HG02970 (cell line): Measurements from ENCODE around the gene DLD.
A peak's percentile ranks its signal among the peaks of the same experiment; 100 is the strongest.
"Not testable (repeated sequence)": the region's sequence is repeated elsewhere in the genome, so short reads cannot be mapped to it uniquely, and the experiment has no call there.

ENCODE experiments used
- ATAC-seq: cut with Tn5 transposase; IDR thresholded peaks from one replicate; pipeline ENCODE4 v1.9.1; 2021; ENCODE audit warnings: mild to moderate bottlenecking, moderate library complexity, moderate number of reproducible peaks; ENCODE audit not compliant: unreplicated experiment, low FRiP score

DLD gene

GRCh38 chr7:107911981-107912380 lies 21.0 kb downstream of the DLD start:
- no peak for ATAC-seq

DNA sequence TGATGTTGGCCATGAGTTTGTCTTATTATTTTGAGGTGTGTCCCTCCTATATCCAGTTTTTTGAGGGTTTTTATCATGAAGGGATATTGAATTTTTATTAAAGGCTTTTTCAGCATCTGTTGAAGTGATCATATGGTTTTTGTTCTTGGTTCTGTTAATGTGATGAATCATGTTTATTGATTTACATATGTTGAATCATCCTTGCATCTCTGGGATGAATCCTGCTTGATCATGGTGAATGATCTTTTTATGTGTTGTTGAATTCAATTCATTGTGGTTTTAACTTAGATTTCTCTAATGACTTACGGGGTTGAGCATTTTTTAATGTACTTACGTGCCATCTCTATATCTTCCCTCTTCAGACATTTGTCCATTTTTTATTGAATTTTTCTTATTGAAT lies 22.9 kb downstream of the DLD start:
- no peak for ATAC-seq

DNA sequence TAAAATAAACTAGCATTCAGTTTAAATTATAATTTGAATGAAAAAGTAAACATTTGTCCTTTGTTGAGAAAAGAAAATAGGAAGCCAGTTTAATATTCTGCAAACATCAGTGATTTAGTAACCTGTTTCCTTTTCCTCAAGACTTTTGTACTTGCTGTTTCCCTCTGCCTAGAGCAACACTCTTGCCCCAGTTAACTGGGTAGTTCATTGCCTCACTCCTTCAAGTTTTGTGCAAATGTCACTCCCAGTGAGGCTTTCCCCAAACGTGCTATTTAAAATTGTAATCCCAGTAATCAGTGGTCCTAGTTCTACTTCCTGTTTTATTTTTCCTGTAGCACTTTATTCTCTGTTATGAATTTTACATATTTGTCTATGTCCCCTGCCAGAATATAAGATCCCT lies 23.8 kb downstream of the DLD start:
- ATAC-seq = no peak

DNA sequence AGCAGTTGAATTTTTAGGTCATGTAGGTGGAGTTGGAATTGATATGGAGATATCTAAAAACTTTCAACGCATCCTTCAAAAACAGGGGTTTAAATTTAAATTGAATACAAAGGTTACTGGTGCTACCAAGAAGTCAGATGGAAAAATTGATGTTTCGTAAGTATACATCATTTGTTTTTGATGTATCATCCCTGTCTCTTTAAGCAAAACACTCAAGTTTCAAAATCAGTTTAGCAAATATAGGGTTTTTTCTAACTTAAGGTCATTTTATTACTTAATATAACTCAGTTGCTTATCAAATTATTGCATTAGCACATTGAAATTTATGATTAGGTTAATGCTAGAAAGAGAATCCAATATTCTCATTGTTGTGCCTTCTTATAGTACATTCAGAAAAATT lies 24.6 kb downstream of the DLD start:
- no peak for ATAC-seq

DNA sequence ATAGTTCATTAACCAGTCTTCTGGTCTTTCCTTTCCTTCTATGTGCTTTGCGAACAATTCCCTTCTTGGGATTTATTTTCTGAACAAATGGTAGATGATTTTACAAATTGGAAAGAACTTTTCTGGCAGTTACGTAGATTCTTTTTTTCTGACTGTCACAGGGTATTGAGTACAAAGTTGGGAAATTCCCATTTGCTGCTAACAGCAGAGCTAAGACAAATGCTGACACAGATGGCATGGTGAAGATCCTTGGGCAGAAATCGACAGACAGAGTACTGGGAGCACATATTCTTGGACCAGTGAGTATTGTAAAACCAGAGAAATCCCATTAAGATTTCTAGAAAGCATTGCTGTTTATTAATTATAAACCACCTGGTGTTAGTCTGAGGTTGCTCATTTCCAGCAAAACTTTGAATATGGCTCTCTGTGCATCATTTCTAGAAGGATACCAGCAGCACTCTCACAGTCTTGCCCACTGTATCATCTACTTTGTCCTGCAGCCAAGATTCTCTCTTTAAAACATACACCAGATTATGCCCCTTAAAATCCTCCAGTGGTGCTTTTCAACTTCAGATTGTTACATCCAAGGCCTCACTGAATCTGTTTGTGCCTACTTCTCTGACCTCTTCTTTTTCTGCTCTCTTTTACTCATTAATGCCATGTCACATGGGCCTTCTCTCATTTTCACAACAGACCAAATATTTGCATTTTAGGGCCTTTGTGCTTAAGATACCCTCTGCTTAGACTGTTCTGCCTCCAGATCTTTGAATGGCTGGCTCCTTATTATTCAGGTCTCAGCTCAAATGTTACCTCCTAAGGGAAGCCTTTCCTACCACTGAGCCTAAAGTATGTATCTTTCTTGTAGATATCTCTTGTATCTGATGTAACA lies 27.0 kb downstream of the DLD start:
- ATAC-seq = no peak

GRCh38 chr7:107918948-107919347 lies 28.0 kb downstream of the DLD start:
- no peak for ATAC-seq

DNA sequence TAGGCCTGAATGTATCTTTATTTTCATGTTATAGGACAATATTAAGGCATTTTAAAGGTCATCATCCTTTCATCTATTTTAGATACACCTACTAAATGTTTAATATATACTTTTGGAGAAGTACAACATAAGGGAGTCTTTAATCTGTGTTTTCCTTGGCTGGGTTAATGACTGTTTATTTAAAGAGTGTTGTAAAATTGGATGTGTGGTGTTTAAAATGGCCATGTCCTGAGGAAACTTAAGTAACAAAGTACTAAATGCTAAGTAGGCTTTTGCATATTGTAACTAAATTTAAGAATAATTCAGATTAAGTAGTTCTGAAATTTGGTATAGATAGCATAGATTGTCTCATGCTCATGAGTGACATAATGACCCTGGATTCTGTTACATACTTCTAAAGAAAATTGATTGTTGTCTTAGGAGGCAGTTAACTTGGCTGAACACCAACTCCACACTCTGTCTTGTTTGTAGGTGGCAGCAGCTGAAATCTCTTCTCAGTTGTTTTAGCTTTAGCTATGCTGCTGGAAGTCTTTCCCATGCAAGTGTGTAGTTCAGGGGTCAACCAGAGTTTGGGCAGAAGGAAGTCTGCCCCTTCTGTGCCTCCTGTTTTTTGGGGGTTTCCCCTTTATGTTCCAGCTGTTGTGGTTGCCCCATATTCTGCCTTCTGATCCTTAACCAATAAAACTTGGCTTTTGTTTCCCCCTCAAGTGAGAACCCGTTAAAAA lies 29.2 kb downstream of the DLD start:
- ATAC-seq = no peak

DNA sequence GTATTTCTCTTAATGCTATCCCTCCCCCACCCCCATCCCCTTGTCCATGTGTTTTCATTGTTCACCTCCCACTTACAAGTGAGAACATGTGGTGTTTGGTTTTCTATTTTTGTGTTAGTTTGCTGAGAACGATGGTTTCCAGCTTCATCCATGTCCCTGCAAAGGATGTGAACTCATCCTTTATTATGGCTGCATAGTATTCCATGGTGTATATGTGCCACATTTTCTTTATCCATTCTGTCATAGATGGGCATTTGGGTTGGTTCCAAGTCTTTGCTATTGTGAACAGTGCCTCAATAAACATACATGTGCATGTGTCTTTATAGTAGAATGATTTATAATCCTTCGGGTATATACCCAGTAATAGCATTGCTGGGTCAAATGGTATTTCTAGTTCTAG lies 30.8 kb downstream of the DLD start:
- not testable (repeated sequence) for ATAC-seq

DNA sequence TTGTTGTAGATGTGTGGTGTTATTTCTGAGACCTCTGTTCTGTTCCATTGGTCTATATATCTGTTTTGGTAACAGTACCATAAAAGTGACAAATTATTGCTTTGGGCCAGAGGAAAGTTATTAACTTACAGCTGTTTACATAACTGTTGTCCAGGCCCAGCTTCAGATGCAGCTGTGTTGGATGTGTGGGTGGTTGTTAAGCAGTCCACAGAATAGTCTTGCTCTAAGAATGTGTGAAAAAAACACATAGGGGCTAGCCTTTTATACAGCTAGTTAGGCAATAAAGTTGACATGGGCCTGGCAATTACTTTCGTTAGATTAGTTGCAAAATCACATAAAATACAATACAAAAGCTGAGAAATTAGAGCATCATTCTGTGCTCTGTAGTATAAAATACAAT lies 31.9 kb downstream of the DLD start:
- ATAC-seq = no peak

DNA sequence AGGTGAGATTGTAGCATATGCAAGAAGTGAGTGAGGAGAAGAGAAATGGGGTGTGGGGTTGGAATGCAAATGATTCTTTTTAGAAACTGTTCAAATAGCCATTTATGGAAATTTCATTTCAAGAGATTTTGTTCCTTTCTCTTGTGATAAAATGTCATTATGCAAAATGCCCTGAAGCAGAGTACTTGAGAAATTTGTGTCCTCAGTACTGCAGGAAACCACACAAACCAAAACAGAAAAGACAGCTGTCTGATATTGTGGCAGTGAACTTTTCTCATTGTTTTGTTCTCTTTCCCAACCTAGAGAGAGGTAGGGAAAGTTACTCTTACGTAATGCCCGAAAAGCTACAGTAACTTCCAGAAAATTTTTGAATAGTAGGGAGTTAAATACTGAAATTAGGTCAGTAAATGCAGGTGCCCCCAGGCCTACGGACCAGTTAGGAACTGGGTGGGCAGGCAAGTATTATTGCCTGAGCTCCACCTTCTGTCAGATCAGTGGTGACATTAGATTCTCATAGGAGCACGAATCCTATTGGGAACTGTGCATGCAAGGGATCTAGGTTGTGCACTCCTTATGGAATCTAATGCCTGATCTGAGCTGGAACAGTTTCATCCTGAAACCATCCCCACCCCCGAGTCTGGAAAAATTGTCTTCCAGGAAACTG lies 34.0 kb downstream of the DLD start:
- peak; percentile 76 for ATAC-seq

GRCh38 chr7:107926481-107926880 lies 35.5 kb downstream of the DLD start:
- ATAC-seq = no peak

- ATAC-seq = no peak
These were observed 40.9 kb downstream of the DLD start for GRCh38 chr7:107931740-107932515.

GRCh38 chr7:107932805-107933204 lies 41.8 kb downstream of the DLD start:
- no peak for ATAC-seq

DNA sequence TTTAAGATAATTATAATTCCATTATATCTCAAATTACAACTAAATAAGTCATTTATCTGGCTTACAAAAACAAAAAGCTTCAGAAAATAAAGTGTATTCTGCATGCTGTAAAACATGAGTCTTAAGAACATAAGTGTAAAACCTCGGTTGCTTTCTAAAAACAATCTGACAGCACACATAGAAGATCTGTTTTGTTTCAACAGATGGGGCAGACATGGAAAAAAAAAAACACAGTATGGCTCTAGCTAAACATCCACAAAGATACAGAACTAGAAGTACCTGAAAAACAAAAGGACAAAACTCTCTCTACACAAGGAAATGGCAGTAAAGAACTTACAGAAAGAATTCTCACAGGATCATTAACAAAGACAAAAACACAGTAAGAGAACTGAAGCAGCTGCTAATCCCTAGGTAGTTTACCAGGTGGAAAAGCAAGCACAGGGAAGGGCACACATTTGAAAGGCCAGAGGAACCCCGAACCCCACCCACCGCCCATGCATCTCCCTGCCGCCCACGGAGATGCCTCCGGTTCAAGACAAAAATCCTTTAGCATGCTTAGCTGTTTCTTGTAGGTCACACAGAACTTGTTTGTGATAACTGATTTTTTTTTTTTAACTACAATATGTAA lies 42.5 kb downstream of the DLD start:
- no peak for ATAC-seq

- no peak for ATAC-seq
These were observed 44.2 kb downstream of the DLD start for GRCh38 chr7:107934991-107935770.

GRCh38 chr7:107936312-107936711 lies 45.3 kb downstream of the DLD start:
- ATAC-seq = no peak

DNA sequence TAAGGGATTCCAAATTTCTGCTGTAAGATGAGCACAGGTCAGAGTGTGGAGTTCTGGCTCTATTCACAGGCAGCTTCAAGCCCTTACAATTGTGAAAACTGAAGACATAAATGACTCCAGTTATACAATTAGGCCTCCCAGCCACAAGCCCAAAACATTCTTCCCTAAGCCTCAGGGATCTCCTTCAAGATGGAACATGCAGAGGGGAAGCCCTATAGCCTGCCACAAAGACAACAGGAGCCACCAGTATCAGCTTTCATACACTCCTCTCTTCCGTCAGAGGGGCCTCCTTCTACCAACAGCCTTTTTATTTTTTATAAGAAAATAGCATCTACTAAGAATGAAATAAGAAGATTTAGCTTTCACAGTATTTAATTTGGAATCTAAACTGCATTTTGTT lies 46.5 kb downstream of the DLD start:
- ATAC-seq = no peak

- ATAC-seq = no peak
These were observed 47.7 kb downstream of the DLD start for GRCh38 chr7:107938456-107939250.
